ENCODE data around the gene HK1. TPM values are rescaled to one million over a fixed set of nuclear protein-coding genes. Genes with fewer than 3 reads are reported as not detected.

Gene HK1
- total RNA-seq, 4 donors from 2014 or later, result 12.5 to 47.0 (median 12.6) TPM

DNA sequence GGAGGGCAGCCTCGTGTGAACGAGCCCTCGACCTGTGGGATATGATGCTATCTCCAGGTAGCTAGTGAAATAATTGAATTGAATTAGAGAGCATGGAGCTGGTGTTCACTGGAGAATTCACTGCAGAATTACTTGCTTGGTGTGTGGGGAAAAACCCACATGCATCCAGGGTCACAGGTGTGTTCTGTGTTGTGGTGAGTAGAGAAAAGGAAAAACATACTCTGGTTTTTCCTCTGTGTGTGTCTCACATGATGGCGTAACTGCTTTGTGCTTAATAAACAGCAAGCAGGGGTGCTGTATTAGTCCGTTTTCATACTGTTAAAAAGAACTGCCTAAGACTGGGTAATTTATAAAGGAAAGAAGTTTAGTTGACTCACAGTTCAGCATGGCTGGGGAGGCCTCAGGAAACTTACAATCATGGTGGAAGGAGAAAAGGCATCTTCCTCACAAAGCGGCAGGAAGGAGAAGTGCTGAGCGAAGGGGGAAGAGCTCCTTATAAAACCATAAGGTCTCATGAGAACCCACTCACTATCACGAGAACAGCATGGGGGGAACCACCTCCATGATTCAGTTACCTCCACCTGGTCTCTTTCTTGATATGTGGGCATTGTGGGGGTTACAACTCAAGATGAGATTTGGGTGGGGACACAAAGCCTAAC, 75.8 kb downstream of the HK1 start:
- H3K27ac ChIP-seq, result no peak overlapping the region
- peaks cover 0 to 3% (median 0%) of the 10 kb centered on the region in 4 donors for H3K4me1 ChIP-seq
- no peaks in the 10 kb centered on the region for H3K27me3 ChIP-seq
- TF ChIP-seq, protein P1, sequence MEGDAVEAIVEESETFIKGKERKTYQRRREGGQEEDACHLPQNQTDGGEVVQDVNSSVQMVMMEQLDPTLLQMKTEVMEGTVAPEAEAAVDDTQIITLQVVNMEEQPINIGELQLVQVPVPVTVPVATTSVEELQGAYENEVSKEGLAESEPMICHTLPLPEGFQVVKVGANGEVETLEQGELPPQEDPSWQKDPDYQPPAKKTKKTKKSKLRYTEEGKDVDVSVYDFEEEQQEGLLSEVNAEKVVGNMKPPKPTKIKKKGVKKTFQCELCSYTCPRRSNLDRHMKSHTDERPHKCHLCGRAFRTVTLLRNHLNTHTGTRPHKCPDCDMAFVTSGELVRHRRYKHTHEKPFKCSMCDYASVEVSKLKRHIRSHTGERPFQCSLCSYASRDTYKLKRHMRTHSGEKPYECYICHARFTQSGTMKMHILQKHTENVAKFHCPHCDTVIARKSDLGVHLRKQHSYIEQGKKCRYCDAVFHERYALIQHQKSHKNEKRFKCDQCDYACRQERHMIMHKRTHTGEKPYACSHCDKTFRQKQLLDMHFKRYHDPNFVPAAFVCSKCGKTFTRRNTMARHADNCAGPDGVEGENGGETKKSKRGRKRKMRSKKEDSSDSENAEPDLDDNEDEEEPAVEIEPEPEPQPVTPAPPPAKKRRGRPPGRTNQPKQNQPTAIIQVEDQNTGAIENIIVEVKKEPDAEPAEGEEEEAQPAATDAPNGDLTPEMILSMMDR (IDR thresholded peaks at IDR 0.05), result no peak
- TF ChIP-seq POLR2A (IDR thresholded peaks at IDR 0.05), result no peak
- H3K4me3 ChIP-seq, result no peak overlapping the region
- no peaks in the 10 kb centered on the region for H3K36me3 ChIP-seq
- H3K9me3 ChIP-seq, result no peaks in the 10 kb centered on the region
- no peak for DNase-seq

DNA sequence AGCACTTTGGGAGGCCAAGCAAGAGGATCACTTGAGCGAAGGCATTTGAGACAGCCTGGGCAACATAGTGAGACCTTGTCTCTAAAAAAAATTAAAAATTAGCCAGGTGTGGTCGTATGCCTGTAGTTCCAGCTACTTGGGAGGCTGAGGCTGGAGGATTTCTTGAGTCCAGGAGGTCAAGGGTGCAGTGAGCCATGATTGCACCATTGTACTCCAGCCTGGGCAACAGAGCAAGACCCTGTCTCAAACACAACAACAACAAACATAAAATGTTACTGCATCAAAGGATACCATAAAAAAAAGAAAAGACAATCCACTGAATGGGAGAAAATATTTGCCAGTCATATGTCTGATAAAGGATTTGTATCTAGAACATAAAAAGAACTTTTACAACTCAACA, 77.9 kb downstream of the HK1 start:
- Histone ChIP-seq H3K36me3 (no peaks in the 10 kb centered on the region), H3K27me3 (no peaks in the 10 kb centered on the region), H3K27ac (no peak overlapping the region), H3K4me1 (peaks cover 0 to 19% (median 0%) of the 10 kb centered on the region in 4 donors), H3K4me3 (no peak overlapping the region), H3K9me3 (no peaks in the 10 kb centered on the region)
- no peak for DNase-seq
- TF ChIP-seq, protein P1 (IDR thresholded peaks at IDR 0.05), result no peak
- no peak for TF ChIP-seq POLR2A (IDR thresholded peaks at IDR 0.05)

DNA sequence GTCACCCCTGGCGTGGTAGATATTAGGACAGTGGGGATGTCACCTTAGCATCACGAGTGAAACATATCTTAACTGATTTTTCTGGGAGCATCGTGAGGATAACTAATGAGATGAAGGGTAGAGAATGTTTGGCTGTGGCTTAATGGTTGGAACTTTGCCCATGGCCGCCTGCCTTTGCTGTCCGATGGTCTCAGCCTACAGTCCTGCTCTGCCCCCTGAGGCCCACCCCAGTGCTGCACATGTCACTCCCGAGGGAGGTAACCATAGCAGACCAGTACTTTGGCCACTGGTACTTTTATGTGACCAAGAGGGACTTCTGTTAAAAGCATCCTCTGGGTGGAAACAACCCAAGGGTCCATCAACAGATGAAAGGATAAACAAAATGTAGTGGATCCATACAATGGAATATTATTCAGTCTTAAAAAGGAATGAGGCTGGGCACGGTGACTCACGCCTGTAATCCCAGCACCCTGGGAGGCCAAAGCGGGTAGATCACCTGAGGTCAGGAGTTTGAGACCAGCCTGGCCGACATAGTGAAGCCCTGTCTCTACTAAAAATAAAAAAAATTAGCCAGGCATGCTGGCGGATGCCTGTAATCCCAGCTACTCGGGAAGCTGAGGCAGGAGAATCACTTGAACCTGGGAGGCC, 80.0 kb downstream of the HK1 start:
- peaks cover 0 to 22% (median 0%) of the 10 kb centered on the region in 4 donors for H3K4me1 ChIP-seq
- H3K27ac ChIP-seq, result no peak overlapping the region
- no peaks in the 10 kb centered on the region for H3K9me3 ChIP-seq
- no peak overlapping the region for H3K4me3 ChIP-seq
- DNase-seq, result no peak
- H3K27me3 ChIP-seq, result no peaks in the 10 kb centered on the region
- no peaks in the 10 kb centered on the region for H3K36me3 ChIP-seq
- TF ChIP-seq, protein P1 (IDR thresholded peaks at IDR 0.05), result no peak
- TF ChIP-seq POLR2A (IDR thresholded peaks at IDR 0.05), result no peak

DNA sequence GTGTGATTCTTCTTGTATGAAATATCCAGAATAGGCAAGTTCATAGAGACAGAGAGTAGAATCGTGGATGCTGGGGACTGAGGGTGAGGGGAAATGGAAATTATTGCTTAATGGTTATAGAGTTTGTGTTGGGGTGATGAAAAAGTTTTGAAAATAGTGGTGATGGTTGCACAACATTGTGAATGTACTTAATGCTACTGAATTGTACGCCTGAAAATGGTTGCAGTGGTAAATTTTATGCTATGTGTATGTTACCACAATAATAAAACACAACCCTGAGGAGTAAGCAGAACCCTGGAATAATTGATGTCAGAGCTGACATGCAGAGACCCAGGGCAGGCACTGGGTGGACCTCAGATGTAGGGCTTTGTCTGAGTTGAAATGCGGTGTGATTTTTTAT, 80.9 kb downstream of the HK1 start:
- no peak for DNase-seq
- Histone ChIP-seq H3K27ac (no peak overlapping the region), H3K4me1 (peaks cover 0 to 22% (median 0%) of the 10 kb centered on the region in 4 donors), H3K27me3 (no peaks in the 10 kb centered on the region), H3K4me3 (no peak overlapping the region), H3K36me3 (no peaks in the 10 kb centered on the region), H3K9me3 (no peaks in the 10 kb centered on the region)
- TF ChIP-seq, protein P1 (IDR thresholded peaks at IDR 0.05), result no peak

DNA sequence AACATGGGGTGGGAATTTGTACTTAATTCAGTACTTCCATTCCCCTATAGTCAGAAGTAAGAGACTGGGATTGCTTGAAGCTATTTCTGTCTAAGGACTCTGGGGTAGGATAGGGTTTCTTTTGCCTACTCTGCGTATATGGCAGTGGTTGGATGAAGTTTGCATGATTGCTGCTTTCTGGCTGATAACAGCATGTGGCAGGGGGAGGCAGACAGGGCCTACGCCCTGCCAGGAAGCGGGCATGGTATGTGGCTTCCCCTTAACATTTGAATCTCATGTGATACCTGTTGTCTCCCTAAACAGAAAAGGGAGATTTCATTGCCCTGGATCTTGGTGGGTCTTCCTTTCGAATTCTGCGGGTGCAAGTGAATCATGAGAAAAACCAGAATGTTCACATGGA, 81.3 kb downstream of the HK1 start:
- TF ChIP-seq POLR2A (IDR thresholded peaks at IDR 0.05), result no peak
- TF ChIP-seq, protein P1 (IDR thresholded peaks at IDR 0.05), result no peak
- Histone ChIP-seq H3K27me3 (no peaks in the 10 kb centered on the region), H3K4me3 (no peak overlapping the region), H3K27ac (no peak overlapping the region), H3K4me1 (peaks cover 0 to 22% (median 0%) of the 10 kb centered on the region in 4 donors), H3K36me3 (peaks cover 0 to under 1% (median 0%) of the 10 kb centered on the region in 3 donors), H3K9me3 (no peaks in the 10 kb centered on the region)
- DNase-seq, result no peak
